Upper lobe of left lung (tissue), 6 donors: Measurements from ENCODE around the gene ANAPC16. TPM values are rescaled to one million over a fixed set of nuclear protein-coding genes. Genes with fewer than 3 reads are reported as not detected.
A peak's percentile ranks its signal among the peaks of the same experiment; 100 is the strongest.
"Not testable (repeated sequence)": the region's sequence is repeated elsewhere in the genome, so short reads cannot be mapped to it uniquely, and the experiment has no call there.

Source experiments
- ATAC-seq, 2 donors: fragments of 200-7000 bp; cut with Tn5 transposase; one replicate each; pipeline ENCODE4 v1.9.1; 2022; ENCODE audit warnings: mild to moderate bottlenecking in 2 of 2, moderate library complexity in 2 of 2; ENCODE audit not compliant: low FRiP score in 2 of 2
- DNase-seq, 2 donors: peaks; one replicate each; pipeline ENCODE4 v3.0.0-alpha.2; 2019 to 2020
- H3K27ac ChIP-seq, 4 donors: fragments of 200-600 bp; sonication (generic); one replicate each; pipeline ENCODE4 v1.5.1; 2016 to 2019
- H3K27me3 ChIP-seq, 4 donors: fragments of 200-600 bp; sonication (generic); one replicate each; pipeline ENCODE4 v1.5.1; 2017 to 2019
- H3K36me3 ChIP-seq, 4 donors: fragments of 200-600 bp; sonication (generic); one replicate each; pipeline ENCODE4 v1.5.1; 2016 to 2019
- H3K4me1 ChIP-seq, 4 donors: fragments of 200-600 bp; sonication (generic); one replicate each; pipeline ENCODE4 v1.5.1; 2018 to 2019
- H3K4me3 ChIP-seq, 4 donors: fragments of 200-600 bp; sonication (generic); one replicate each; pipeline ENCODE4 v1.5.1; 2017 to 2019; ENCODE audit warnings: mild to moderate bottlenecking in 2 of 4, moderate library complexity in 1 of 4
- H3K9me3 ChIP-seq, 4 donors: fragments of 200-600 bp; sonication (generic); one replicate each; pipeline ENCODE4 v1.5.1; 2018 to 2019
- EP300 ChIP-seq, 4 donors: sonication (generic); formaldehyde crosslinking; IDR thresholded peaks; one replicate each; pipeline ENCODE4 v1.5.1; 2017; ENCODE audit warnings: antibody characterized with exemption in 4 of 4, control low read depth in 2 of 4
- POLR2A ChIP-seq, 4 donors: fragments of 450-650 bp; IDR thresholded peaks; one replicate each; pipeline ENCODE4 v1.5.1; 2016 to 2017; ENCODE audit warnings: antibody characterized with exemption in 4 of 4, mild to moderate bottlenecking in 2 of 4
- POLR2AphosphoS5 ChIP-seq, 2 donors: sonication (generic); formaldehyde crosslinking; IDR thresholded peaks; one replicate each; pipeline ENCODE4 v1.5.1; 2017; ENCODE audit warnings: antibody characterized with exemption in 2 of 2
- WGBS, 2 donors: methylation state at CpG; one replicate each; pipeline ENCODE4 v1.1.5; 2017 to 2018; 5-methylcytosine and 5-hydroxymethylcytosine counted together
- total RNA-seq, 6 donors: library from RNA; depleted of rRNA in 4 of 6; stranded (reverse); fragments of >200 nt in 4 of 6; gene quantifications; one replicate each; pipeline versions ENCODE4 v1.1.0 to v1.2.1, GENCODE V29; 2016 to 2021
- TF ChIP-seq, protein P1 (sequence below), 6 experiments: fragments of 450-650 bp in 4 of 6; fragments of 200-600 bp in 2 of 6; sonication (generic) in 2 of 6; IDR thresholded peaks; one replicate each; pipeline ENCODE4 v1.5.1; 2016 to 2019; ENCODE audit warnings: antibody characterized with exemption in 6 of 6
- donor health status: DM: no; HTN: no; CAD: no; lungs with moderate emphysema.
- donor health status: DM: no; HTN: yes; CAD: no; lungs with severe emphysema.

The ANAPC16 gene
- total RNA-seq, 6 donors from 2014 or later: 34.6 to 110 (median 92.6) TPM

DNA sequence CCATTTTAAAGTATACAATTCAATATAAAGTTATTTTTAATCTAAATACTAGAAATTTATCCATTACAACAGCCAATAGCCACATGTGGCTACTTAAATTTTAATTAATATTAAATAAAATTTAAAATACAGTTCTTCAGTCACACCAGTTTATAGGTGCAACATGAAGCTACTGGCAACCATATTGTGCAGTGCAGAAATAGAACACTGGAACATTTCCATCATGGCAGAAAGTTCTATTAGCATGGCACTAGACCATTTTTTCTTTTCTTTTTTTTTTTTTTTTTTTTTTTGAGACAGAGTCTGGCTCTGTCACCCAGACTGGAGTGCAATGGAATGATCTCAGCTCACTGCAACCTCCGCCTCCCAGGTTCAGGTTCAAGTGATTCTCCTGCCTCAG is 5.5 kb downstream of the ANAPC16 start:
- DNase-seq (no peak), ATAC-seq (no peak)
- 50 to 94% methylated on average over 1 of the region's 1 CpG for WGBS, 2 donors
- no peak overlapping the region for H3K4me3 ChIP-seq
- no peaks in the 10 kb centered on the region for H3K9me3 ChIP-seq
- no peak for TF ChIP-seq EP300 (IDR thresholded peaks at IDR 0.05)
- peaks cover 0 to 36% (median 10%) of the 10 kb centered on the region in 4 donors for H3K36me3 ChIP-seq
- H3K27me3 ChIP-seq: no peaks in the 10 kb centered on the region
- H3K4me1 ChIP-seq: peaks cover 49 to 57% (median 54%) of the 10 kb centered on the region in 4 donors
- no peak overlapping the region for H3K27ac ChIP-seq

DNA sequence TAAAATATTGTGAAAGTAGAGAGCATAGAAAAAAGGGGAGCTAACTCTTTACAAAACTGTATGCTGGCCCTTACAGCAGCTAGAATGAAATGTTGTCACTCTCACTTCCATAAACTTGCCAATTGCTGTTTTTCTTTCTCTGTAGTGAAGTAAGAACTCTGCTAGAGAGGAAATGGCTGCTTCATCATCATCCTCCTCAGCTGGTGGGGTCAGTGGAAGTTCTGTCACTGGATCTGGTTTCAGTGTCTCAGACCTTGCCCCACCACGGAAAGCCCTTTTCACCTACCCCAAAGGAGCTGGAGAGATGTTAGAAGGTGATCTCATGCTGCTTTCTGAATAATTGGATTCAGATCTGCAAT is 7.9 kb downstream of the ANAPC16 start:
- Histone ChIP-seq H3K27me3 (no peaks in the 10 kb centered on the region), H3K4me1 (peaks cover 31 to 46% (median 38%) of the 10 kb centered on the region in 4 donors), H3K9me3 (no peaks in the 10 kb centered on the region), H3K4me3 (no peak overlapping the region), H3K27ac (peak overlapping the region; percentile 69 to 85 (median 82)), H3K36me3 (peaks cover 0 to 42% (median 10%) of the 10 kb centered on the region in 4 donors)
- WGBS, 2 donors: 40 to 50% methylated on average over 1 of the region's 1 CpG
- DNase-seq (no peak), ATAC-seq (peak in 1 of 2 donors; percentile 65)
- TF ChIP-seq EP300 (IDR thresholded peaks at IDR 0.05): no peak
- TF ChIP-seq, protein P1, sequence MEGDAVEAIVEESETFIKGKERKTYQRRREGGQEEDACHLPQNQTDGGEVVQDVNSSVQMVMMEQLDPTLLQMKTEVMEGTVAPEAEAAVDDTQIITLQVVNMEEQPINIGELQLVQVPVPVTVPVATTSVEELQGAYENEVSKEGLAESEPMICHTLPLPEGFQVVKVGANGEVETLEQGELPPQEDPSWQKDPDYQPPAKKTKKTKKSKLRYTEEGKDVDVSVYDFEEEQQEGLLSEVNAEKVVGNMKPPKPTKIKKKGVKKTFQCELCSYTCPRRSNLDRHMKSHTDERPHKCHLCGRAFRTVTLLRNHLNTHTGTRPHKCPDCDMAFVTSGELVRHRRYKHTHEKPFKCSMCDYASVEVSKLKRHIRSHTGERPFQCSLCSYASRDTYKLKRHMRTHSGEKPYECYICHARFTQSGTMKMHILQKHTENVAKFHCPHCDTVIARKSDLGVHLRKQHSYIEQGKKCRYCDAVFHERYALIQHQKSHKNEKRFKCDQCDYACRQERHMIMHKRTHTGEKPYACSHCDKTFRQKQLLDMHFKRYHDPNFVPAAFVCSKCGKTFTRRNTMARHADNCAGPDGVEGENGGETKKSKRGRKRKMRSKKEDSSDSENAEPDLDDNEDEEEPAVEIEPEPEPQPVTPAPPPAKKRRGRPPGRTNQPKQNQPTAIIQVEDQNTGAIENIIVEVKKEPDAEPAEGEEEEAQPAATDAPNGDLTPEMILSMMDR (IDR thresholded peaks at IDR 0.05): no peak
- peak; percentile 7 to 36 for TF ChIP-seq POLR2AphosphoS5 (IDR thresholded peaks at IDR 0.05)
- TF ChIP-seq POLR2A (IDR thresholded peaks at IDR 0.05): peak in 1 of 4 donors; percentile 42

DNA sequence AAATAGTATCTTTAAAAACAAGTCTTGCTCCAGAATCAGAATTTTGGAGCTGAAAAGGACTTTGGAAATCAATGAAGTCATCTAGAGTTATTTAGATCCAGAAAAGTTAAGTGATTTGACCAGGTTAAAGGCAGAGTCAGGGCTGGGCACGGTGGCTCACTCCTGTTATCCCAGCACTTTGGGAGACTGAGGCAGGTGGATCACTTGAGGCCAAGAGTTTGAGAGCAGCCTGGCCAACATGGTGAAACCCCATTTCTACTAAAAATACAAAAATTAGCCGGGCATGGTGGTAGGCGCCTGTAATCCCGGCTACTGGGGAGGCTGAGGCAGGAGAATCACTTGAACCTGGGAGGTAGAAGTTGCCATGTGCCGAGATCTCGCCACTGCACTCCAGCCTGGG is 8.4 kb downstream of the ANAPC16 start:
- DNase-seq, H3K9me3 ChIP-seq, H3K27me3 ChIP-seq, H3K4me3 ChIP-seq, ATAC-seq: not testable (repeated sequence)
- Histone ChIP-seq H3K27ac (peak overlapping the region; percentile 69 to 85 (median 82)), H3K36me3 (peaks cover 0 to 42% (median 10%) of the 10 kb centered on the region in 4 donors), H3K4me1 (peaks cover 29 to 42% (median 34%) of the 10 kb centered on the region in 4 donors)
- 89 to 98% methylated on average over 5 to 6 of the region's 6 CpGs for WGBS, 2 donors

DNA sequence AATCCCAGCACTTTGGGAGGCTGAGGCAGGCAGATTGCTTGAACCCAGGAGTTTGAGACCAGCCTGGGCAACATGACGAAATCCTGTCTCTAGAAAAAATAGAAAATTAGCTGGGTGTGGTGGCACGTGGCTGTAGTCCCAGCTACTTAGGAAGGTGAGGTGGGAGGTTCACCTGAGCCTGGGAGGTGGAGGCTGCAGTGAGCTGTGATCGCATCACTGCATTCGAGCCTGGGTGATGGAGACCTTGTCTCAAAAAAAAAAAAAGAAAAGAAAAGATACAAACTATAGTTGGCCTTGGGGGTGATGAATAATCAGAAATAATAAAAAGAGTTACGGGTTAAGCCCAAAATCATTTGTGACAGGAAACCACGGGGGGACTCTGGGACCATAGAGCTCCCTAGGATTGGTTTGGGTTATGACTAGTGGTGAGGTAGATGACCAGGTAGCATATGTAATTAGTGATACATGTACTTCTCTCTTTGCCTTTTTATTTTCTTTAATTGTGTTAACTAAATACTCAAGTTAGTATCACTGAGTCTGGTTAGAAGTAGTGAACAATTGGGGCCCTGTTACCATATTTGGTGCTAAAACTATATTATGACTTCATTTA is 10.7 kb downstream of the ANAPC16 start:
- peaks cover 29 to 43% (median 33%) of the 10 kb centered on the region in 4 donors for H3K4me1 ChIP-seq
- H3K27me3 ChIP-seq: no peaks in the 10 kb centered on the region
- H3K4me3 ChIP-seq: no peak overlapping the region
- H3K27ac ChIP-seq: peak overlapping the region; percentile 20 to 82 (median 42)
- peaks cover 8 to 44% (median 14%) of the 10 kb centered on the region in 4 donors for H3K36me3 ChIP-seq
- WGBS, 2 donors: 77 to 84% methylated on average over 6 of the region's 6 CpGs
- TF ChIP-seq POLR2A (IDR thresholded peaks at IDR 0.05): no peak
- H3K9me3 ChIP-seq: no peaks in the 10 kb centered on the region
- DNase-seq (no peak), ATAC-seq (no peak)

DNA sequence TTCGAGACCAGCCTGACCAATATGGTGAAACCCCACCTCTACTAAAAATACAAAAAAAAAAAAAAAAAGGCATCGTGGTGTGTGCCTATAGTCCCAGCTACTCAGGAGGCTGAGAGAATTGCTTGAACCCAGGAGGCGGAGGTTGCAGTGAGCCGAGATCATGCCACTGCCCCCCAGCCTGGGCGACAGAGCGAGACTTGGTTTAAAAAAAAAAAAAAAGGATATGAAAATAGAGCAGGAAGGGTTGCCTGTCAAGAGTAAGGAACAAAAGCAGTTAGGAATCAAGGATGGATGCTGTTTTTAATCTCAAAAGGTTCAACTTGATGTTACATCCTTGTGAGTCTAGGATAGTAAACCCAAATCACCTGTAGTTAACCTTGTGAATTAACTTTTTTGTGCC is 12.0 kb downstream of the ANAPC16 start:
- DNase-seq (no peak), ATAC-seq (no peak)
- Histone ChIP-seq H3K27ac (peak overlapping the region in 3 of 4 donors; percentile 46 to 71 (median 70)), H3K9me3 (no peaks in the 10 kb centered on the region), H3K4me1 (peaks cover 25 to 35% (median 31%) of the 10 kb centered on the region in 4 donors), H3K4me3 (no peak overlapping the region), H3K27me3 (no peaks in the 10 kb centered on the region), H3K36me3 (peaks cover 9 to 55% (median 17%) of the 10 kb centered on the region in 4 donors)
- 89 to 92% methylated on average over 6 of the region's 6 CpGs for WGBS, 2 donors
- TF ChIP-seq EP300 (IDR thresholded peaks at IDR 0.05) (no peak), POLR2A (IDR thresholded peaks at IDR 0.05) (no peak), POLR2AphosphoS5 (IDR thresholded peaks at IDR 0.05) (no peak)
- TF ChIP-seq, protein P1 (IDR thresholded peaks at IDR 0.05): no peak

DNA sequence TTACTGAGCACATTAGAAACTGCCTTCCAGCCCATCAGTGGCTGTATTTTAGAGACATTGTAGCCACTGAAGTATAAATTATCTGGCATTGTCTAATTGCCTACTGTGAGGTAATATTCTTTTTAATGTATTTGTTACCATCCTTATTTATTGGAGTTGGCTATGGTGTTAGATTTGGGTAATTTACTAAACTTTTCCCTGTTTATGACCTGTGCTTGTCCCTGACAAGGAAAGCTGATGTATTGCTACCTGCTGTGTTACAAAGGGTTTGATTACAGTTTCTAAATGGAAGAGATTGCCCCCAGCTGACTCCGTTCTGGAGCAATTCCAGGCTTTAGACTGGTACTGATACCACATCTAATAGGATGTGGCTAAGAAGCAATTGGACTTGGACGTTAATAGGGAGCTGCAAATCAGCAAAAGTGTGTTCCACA is 12.5 kb downstream of the ANAPC16 start:
- ATAC-seq: no peak
- Histone ChIP-seq H3K36me3 (peaks cover 11 to 60% (median 22%) of the 10 kb centered on the region in 4 donors), H3K27me3 (no peaks in the 10 kb centered on the region), H3K4me1 (peaks cover 21 to 32% (median 27%) of the 10 kb centered on the region in 4 donors), H3K9me3 (no peaks in the 10 kb centered on the region), H3K27ac (peak overlapping the region; percentile 14 to 71 (median 58)), H3K4me3 (no peak overlapping the region)
- WGBS, 2 donors: 78 to 93% methylated on average over 2 of the region's 2 CpGs
- no peak for TF ChIP-seq POLR2A (IDR thresholded peaks at IDR 0.05)
- TF ChIP-seq, protein P1 (IDR thresholded peaks at IDR 0.05): no peak
- TF ChIP-seq EP300 (IDR thresholded peaks at IDR 0.05): no peak
- no peak for DNase-seq
